Astrocyte (in vitro differentiated cells and primary cell): ENCODE results near the gene OR7C1.

Source experiments
- EZH2 ChIP-seq: IDR thresholded peaks from 2 replicates; pipeline ENCODE4 v1.6.1; 2012; ENCODE audit warnings: mild to moderate bottlenecking, low read length, inconsistent platforms; ENCODE audit not compliant: insufficient read depth
- TF ChIP-seq, protein P1 (sequence below): IDR thresholded peaks from 2 replicates; pipeline ENCODE4 v1.5.1; 2011; ENCODE audit warnings: low read depth, mild to moderate bottlenecking, inconsistent platforms, low read length, moderate library complexity; ENCODE audit not compliant: insufficient read depth

DNA sequence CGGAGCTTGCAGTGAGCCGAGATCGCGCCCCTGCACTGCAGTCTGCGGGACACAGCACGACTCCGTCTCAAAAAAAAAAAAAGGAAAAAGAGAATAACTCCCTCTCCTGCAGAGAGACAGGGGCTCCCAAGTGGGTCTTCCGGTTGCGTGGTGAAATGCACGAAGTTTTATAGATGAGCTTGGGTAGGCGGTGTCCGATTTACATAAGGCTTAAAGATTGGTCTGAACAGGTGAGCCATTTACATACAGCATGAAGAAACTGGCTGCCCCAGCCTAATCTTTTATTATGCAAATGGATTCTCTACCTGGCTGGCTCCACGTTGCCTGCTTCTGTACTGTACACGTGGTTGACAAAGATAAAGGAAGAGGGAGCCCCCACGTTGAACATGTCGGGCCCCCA, 76.2 kb downstream of the OR7C1 start:
- TF ChIP-seq, protein P1, sequence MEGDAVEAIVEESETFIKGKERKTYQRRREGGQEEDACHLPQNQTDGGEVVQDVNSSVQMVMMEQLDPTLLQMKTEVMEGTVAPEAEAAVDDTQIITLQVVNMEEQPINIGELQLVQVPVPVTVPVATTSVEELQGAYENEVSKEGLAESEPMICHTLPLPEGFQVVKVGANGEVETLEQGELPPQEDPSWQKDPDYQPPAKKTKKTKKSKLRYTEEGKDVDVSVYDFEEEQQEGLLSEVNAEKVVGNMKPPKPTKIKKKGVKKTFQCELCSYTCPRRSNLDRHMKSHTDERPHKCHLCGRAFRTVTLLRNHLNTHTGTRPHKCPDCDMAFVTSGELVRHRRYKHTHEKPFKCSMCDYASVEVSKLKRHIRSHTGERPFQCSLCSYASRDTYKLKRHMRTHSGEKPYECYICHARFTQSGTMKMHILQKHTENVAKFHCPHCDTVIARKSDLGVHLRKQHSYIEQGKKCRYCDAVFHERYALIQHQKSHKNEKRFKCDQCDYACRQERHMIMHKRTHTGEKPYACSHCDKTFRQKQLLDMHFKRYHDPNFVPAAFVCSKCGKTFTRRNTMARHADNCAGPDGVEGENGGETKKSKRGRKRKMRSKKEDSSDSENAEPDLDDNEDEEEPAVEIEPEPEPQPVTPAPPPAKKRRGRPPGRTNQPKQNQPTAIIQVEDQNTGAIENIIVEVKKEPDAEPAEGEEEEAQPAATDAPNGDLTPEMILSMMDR, result no peak
- no peak for TF ChIP-seq EZH2
